Ishikawa (cell line): ENCODE measurements around the gene SLC39A9.

Experiments
- CEBPB ChIP-seq: IDR thresholded peaks from 2 replicates; pipeline ENCODE4 v1.6.1; 2012
- EP300 ChIP-seq: IDR thresholded peaks from 2 replicates; pipeline ENCODE4 v1.6.1; 2012; ENCODE audit warnings: borderline replicate concordance
- FOXM1 ChIP-seq: IDR thresholded peaks from 2 replicates; pipeline ENCODE4 v1.6.1; 2012; ENCODE audit warnings: low read depth, borderline replicate concordance
- RAD21 ChIP-seq: IDR thresholded peaks from 2 replicates; pipeline ENCODE4 v1.6.1; 2012; ENCODE audit warnings: low read depth
- TAF1 ChIP-seq: IDR thresholded peaks from 2 replicates; pipeline ENCODE4 v1.6.1; 2012; ENCODE audit warnings: low read depth, mild to moderate bottlenecking
- TCF12 ChIP-seq: IDR thresholded peaks from 2 replicates; pipeline ENCODE4 v1.6.1; 2012; ENCODE audit warnings: low read depth
- TEAD4 ChIP-seq: IDR thresholded peaks from 2 replicates; pipeline ENCODE4 v1.6.1; 2012
- TF ChIP-seq, protein P1 (sequence below): IDR thresholded peaks from 2 replicates; pipeline ENCODE4 v1.6.1; 2012
- TF ChIP-seq, protein P2 (sequence below): IDR thresholded peaks from 2 replicates; pipeline ENCODE4 v1.6.1; 2012
- TF ChIP-seq, protein P3 (sequence below): IDR thresholded peaks from 2 replicates; pipeline ENCODE4 v1.6.1; 2012; ENCODE audit warnings: low read depth, mild to moderate bottlenecking

DNA sequence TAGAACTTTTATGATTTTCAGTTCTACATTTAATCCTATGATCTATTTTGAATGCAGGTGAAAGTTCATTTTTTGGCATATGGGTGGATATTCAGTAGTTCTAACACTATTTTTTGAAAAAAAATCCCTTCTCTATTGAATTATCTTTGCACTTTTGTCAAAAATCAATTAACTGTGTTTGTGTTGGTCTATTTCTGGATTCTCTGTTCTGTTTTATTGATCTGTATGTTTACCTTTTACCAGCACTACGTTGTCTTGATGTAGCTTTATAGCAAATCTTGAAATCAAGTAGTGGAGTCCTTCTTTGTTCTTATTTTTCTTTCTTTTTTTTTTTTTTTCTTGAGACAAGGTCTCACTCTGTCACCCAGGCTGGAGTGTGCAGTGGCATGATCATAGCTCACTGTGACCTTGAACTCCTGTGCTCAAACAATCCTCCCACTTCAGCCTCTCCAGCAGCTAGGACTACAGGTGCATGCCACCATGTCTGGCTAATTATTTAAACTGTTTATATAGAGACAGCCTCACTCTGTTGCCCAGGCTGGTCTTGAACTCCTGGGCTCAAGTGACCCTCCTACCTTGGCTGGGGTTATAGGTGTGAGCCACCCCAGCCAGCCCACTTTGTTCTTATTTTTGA, 31.9 kb downstream of the SLC39A9 start:
- TF ChIP-seq, protein P1, sequence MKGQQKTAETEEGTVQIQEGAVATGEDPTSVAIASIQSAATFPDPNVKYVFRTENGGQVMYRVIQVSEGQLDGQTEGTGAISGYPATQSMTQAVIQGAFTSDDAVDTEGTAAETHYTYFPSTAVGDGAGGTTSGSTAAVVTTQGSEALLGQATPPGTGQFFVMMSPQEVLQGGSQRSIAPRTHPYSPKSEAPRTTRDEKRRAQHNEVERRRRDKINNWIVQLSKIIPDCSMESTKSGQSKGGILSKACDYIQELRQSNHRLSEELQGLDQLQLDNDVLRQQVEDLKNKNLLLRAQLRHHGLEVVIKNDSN = no peak
- TF ChIP-seq CEBPB (no peak), TCF12 (no peak), TAF1 (no peak), FOXM1 (no peak), RAD21 (no peak), TEAD4 (no peak), EP300 (no peak)
- TF ChIP-seq, protein P2, sequence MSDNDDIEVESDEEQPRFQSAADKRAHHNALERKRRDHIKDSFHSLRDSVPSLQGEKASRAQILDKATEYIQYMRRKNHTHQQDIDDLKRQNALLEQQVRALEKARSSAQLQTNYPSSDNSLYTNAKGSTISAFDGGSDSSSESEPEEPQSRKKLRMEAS = no peak
- TF ChIP-seq, protein P3, sequence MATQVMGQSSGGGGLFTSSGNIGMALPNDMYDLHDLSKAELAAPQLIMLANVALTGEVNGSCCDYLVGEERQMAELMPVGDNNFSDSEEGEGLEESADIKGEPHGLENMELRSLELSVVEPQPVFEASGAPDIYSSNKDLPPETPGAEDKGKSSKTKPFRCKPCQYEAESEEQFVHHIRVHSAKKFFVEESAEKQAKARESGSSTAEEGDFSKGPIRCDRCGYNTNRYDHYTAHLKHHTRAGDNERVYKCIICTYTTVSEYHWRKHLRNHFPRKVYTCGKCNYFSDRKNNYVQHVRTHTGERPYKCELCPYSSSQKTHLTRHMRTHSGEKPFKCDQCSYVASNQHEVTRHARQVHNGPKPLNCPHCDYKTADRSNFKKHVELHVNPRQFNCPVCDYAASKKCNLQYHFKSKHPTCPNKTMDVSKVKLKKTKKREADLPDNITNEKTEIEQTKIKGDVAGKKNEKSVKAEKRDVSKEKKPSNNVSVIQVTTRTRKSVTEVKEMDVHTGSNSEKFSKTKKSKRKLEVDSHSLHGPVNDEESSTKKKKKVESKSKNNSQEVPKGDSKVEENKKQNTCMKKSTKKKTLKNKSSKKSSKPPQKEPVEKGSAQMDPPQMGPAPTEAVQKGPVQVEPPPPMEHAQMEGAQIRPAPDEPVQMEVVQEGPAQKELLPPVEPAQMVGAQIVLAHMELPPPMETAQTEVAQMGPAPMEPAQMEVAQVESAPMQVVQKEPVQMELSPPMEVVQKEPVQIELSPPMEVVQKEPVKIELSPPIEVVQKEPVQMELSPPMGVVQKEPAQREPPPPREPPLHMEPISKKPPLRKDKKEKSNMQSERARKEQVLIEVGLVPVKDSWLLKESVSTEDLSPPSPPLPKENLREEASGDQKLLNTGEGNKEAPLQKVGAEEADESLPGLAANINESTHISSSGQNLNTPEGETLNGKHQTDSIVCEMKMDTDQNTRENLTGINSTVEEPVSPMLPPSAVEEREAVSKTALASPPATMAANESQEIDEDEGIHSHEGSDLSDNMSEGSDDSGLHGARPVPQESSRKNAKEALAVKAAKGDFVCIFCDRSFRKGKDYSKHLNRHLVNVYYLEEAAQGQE = no peak
